K562 (cell line): ENCODE data around the gene RBP3. TPM values are rescaled to one million over a fixed set of nuclear protein-coding genes. Genes with fewer than 3 reads are reported as not detected.

ENCODE experiments used
- ATAC-seq: fragments of 200-7000 bp; cut with Tn5 transposase; 3 replicates; pipeline ENCODE4 v1.9.1; 2020; ENCODE audit warnings: moderate library complexity
- BruUV-seq: library from RNA; stranded (reverse); fragments of 400-500 nt; replicated peaks from 2 replicates; lab custom pipeline; 2021; lab: Mats Ljungman, UMichigan
- CTCF ChIA-PET: fragments of 300-600 bp; formaldehyde crosslinking; extraction: SDS; loops from one replicate; lab custom pipeline; 2021; ENCODE audit warnings: low intra/inter-chr PET ratio; lab: Yijun Ruan, JAX
- POLR2A ChIA-PET: fragments of 300-600, 350-650 bp; sonication (Branson Sonifier 250); formaldehyde crosslinking; extraction: SDS; loops from one replicate; lab custom pipeline; 2021; ENCODE audit warnings: antibody characterized with exemption, inconsistent platforms; lab: Yijun Ruan, JAX
- DNase-seq, 4 experiments: peaks; one replicate each; pipeline versions ENCODE4 v3.0.0 to v3.0.0-alpha.2; 2011 to 2018; ENCODE audit warnings: low spot score in 3 of 4, mixed read lengths in 3 of 4; ENCODE audit errors: extremely low read depth in 1 of 4
- FAIRE-seq: peaks from 2 replicates; lab custom pipeline; 2011; peaks lifted over from hg19 to GRCh38; lab: Jason Lieb, UNC
- H2AFZ ChIP-seq: 2 replicates; pipeline ENCODE4 v1.6.0; 2011; ENCODE audit warnings: low read depth, low read length, control low read depth, inconsistent platforms
- H3K27ac ChIP-seq: fragments of 200-600 bp; 3 replicates; pipeline ENCODE4 v1.8.0; 2011; ENCODE audit warnings: low read depth, mild to moderate bottlenecking, control low read depth, inconsistent platforms, low read length, moderate library complexity, mixed read lengths; ENCODE audit errors: extremely low read depth
- H3K27me3 ChIP-seq, 2 experiments: fragments of 300-600 bp in 1 of 2; 2 replicates in 1 of 2; 3 replicates in 1 of 2; pipeline versions ENCODE4 v1.6.0 to v1.8.0; 2011; ENCODE audit warnings: inconsistent platforms in 2 of 2, low read length in 2 of 2, mild to moderate bottlenecking in 1 of 2, mixed read lengths in 1 of 2, moderate library complexity in 1 of 2; ENCODE audit not compliant: control insufficient read depth in 2 of 2, insufficient read depth in 2 of 2
- H3K36me3 ChIP-seq: fragments of 300-600 bp; 3 replicates; pipeline ENCODE4 v1.8.0; 2011; ENCODE audit warnings: mild to moderate bottlenecking, low read length, inconsistent platforms; ENCODE audit not compliant: control insufficient read depth, insufficient read depth
- H3K4me1 ChIP-seq, 2 experiments: fragments of 200-600 bp in 1 of 2; replicated peaks in 1 of 2; 2 replicates in 1 of 2; 3 replicates in 1 of 2; pipeline versions ENCODE4 v1.5.1 to v1.8.0; 2011; ENCODE audit warnings: inconsistent platforms in 2 of 2, low read length in 2 of 2, mild to moderate bottlenecking in 1 of 2, mixed read lengths in 1 of 2, moderate library complexity in 1 of 2; ENCODE audit not compliant: control insufficient read depth in 2 of 2, insufficient read depth in 2 of 2
- H3K4me2 ChIP-seq: 2 replicates; pipeline ENCODE4 v1.6.1; 2011; ENCODE audit warnings: low read length, control low read depth, inconsistent platforms, mixed read lengths; ENCODE audit not compliant: insufficient read depth
- H3K4me3 ChIP-seq: fragments of 200-600 bp; sonication (generic), shearing (Covaris generic); 2 replicates; pipeline ENCODE4 v1.5.1; 2016; ENCODE audit warnings: control low read depth, inconsistent platforms
- H3K79me2 ChIP-seq: fragments of 200-600 bp; 3 replicates; pipeline ENCODE4 v1.8.0; 2011; ENCODE audit warnings: low read length, inconsistent platforms; ENCODE audit not compliant: control insufficient read depth, insufficient read depth
- H3K9ac ChIP-seq, 2 experiments: 2 replicates each; pipeline versions ENCODE4 v1.6.0 to v1.6.1; 2011; ENCODE audit warnings: low read depth in 2 of 2, low read length in 2 of 2, control low read depth in 1 of 2, inconsistent platforms in 1 of 2, mild to moderate bottlenecking in 1 of 2, mixed read lengths in 1 of 2; ENCODE audit not compliant: insufficient read depth in 1 of 2
- H3K9me1 ChIP-seq: one replicate; pipeline ENCODE4 v1.6.0; 2011; ENCODE audit warnings: inconsistent platforms, mild to moderate bottlenecking, low read length, moderate library complexity; ENCODE audit not compliant: control insufficient read depth, insufficient read depth
- H3K9me3 ChIP-seq: replicated peaks from 2 replicates; pipeline ENCODE4 v1.5.1; 2011; ENCODE audit warnings: low read depth, low read length, inconsistent platforms; ENCODE audit not compliant: control insufficient read depth, insufficient read depth
- H4K20me1 ChIP-seq: replicated peaks from 2 replicates; pipeline ENCODE4 v1.6.1; 2011; ENCODE audit warnings: low read length, inconsistent platforms, mixed read lengths; ENCODE audit not compliant: control insufficient read depth, insufficient read depth
- ETS2 ChIP-seq: IDR thresholded peaks from 2 replicates; pipeline ENCODE4 v1.6.1; 2016; ENCODE audit warnings: borderline replicate concordance, missing genetic modification characterization, mild to moderate bottlenecking, moderate library complexity, missing compliant biosample characterization; ENCODE audit not compliant: poor library complexity, severe bottlenecking
- HNRNPH1 ChIP-seq: fragments of 200-400 bp; formaldehyde crosslinking; optimal IDR thresholded peaks from 2 replicates; pipeline ENCODE3; 2017; ENCODE audit warnings: low read depth, mild to moderate bottlenecking, low read length, moderate library complexity
- MIER1 ChIP-seq: fragments of 450-650 bp; IDR thresholded peaks from 2 replicates; pipeline ENCODE4 v1.6.1; 2016; ENCODE audit warnings: antibody characterized with exemption, mild to moderate bottlenecking, low read depth
- NCOR1 ChIP-seq: fragments of 450-650 bp; IDR thresholded peaks from 2 replicates; pipeline ENCODE4 v1.6.1; 2016; ENCODE audit warnings: mild to moderate bottlenecking, moderate library complexity
- NONO ChIP-seq, 2 experiments: fragments of 200-400 bp in 1 of 2; fragments of 450-650 bp in 1 of 2; formaldehyde crosslinking in 1 of 2; IDR thresholded peaks; 2 replicates each; pipeline ENCODE4 v1.6.1; 2017; ENCODE audit warnings: low read depth in 2 of 2, mild to moderate bottlenecking in 2 of 2, moderate library complexity in 2 of 2, low read length in 1 of 2
- RBM17 ChIP-seq: fragments of 200-400 bp; formaldehyde crosslinking; IDR thresholded peaks from 2 replicates; pipeline ENCODE4 v1.6.1; 2017; ENCODE audit warnings: low read depth, mild to moderate bottlenecking, low read length, borderline replicate concordance
- ZKSCAN1 ChIP-seq: fragments of 150-350 bp; IDR thresholded peaks from 2 replicates; pipeline ENCODE4 v1.6.1; 2016; ENCODE audit warnings: low read depth, low read length
- ZNF124 ChIP-seq: sonication (generic); formaldehyde crosslinking; IDR thresholded peaks from 2 replicates; pipeline ENCODE4 v1.8.1; 2022; ENCODE audit warnings: missing genetic modification reagents
- ZNF583 ChIP-seq: fragments of 250-450 bp; sonication (Bioruptor Pico); IDR thresholded peaks from 2 replicates; pipeline ENCODE4 v1.4.0; 2020
- WGBS: fragments of 100-300 bp; shearing (Covaris generic); methylation state at CpG from one replicate; pipeline ENCODE4 v1.1.6; 2016; ENCODE audit warnings: low coverage, mixed read lengths; ENCODE audit not compliant: insufficient coverage; ENCODE audit errors: missing lambda C conversion rate; 5-methylcytosine and 5-hydroxymethylcytosine counted together
- in situ Hi-C: fragments of 300-500 bp; cut with MboI; formaldehyde crosslinking; loops from 4 replicates; pipeline ENCODE4 v1.15.0; 2018; ENCODE audit warnings: inconsistent platforms, mixed read lengths
- intact Hi-C: fragments of 100-400 bp; cut with micrococcal nuclease; formaldehyde crosslinking; loops from 2 replicates; pipeline ENCODE4 v1.14.2; 2022
- polyA plus RNA-seq, 8 experiments: library from polyadenylated mRNA; depleted of rRNA in 4 of 8; stranded (reverse) in 5 of 8; unstranded in 3 of 8; fragments of >200 nt; fragmentation: Nextera tagmentation in 2 of 8; fragmentation: Illumina TruSeq in 1 of 8; extraction: Ambion mirVana in 2 of 8; extraction: Trizol in 1 of 8; gene quantifications; 2 replicates each; pipeline versions ENCODE4 v1.2.1 to v1.2.3, GENCODE V29; 2011 to 2014; ENCODE audit warnings: inconsistent platforms in 1 of 8, missing spikeins in 1 of 8
- total RNA-seq, 7 experiments: library from RNA; depleted of rRNA in 6 of 7; stranded (reverse); fragments of >200 nt in 6 of 7; fragmentation: Illumina TruSeq in 2 of 7; extraction: Trizol in 2 of 7; gene quantifications; 2 replicates each; pipeline versions ENCODE4 v1.2.1 to v1.2.3, GENCODE V29; 2011 to 2021; ENCODE audit warnings: low replicate concordance in 1 of 7
- TF ChIP-seq, protein P1 (sequence below): fragments of 200-400 bp; formaldehyde crosslinking; IDR thresholded peaks from 2 replicates; pipeline ENCODE4 v1.6.1; 2017; ENCODE audit warnings: mild to moderate bottlenecking, low read depth, low read length, moderate library complexity
- TF ChIP-seq, protein P2 (sequence below): IDR thresholded peaks from 2 replicates; pipeline ENCODE4 v1.6.1; 2014; ENCODE audit warnings: antibody characterized with exemption

RBP3 gene
- total and polyA plus RNA-seq, 9 of the 15 experiments (the other 6 are each of a cell fraction or from before 2014, with no cell fraction given), result not detected

DNA sequence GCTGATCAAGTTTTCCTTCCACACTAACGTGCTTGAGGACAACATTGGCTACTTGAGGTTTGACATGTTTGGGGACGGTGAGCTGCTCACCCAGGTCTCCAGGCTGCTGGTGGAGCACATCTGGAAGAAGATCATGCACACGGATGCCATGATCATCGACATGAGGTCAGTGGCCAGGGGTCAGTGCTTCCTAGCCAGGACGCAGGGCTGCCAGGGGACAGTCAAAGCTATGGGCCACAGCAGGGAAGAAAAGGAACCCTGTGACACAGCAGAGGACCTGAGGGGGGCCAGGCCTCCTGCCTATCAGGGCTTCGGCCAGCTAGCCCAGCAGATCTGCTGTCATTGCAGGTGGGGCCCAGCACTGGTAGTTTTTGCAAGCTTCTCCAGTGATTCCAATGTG lies 5.2 kb downstream of the RBP3 start:
- BruUV-seq, result no TSS peak
- Histone ChIP-seq H3K36me3 (no peaks in the 10 kb centered on the region), H3K4me3 (no peak overlapping the region), H4K20me1 (peaks cover 25% of the 10 kb centered on the region), H3K9me1 (no peaks in the 10 kb centered on the region), H3K27ac (no peak overlapping the region), H3K9me3 (no peaks in the 10 kb centered on the region), H3K27me3 (peaks cover 36 to 76% of the 10 kb centered on the region in 2 experiments), H2AFZ (no peak overlapping the region), H3K79me2 (no peaks in the 10 kb centered on the region), H3K4me2 (no peak overlapping the region), H3K9ac (no peak overlapping the region), H3K4me1 (peaks cover 0 to 24% of the 10 kb centered on the region in 2 experiments; a peak in 1 of 5 replicates)
- CTCF ChIA-PET, result no interaction called here
- 3% methylated on average over 5 of the region's 6 CpGs for WGBS
- intact Hi-C loops, result no loop called here
- FAIRE-seq (no peak), DNase-seq (no peak), ATAC-seq (no peak)
- POLR2A ChIA-PET, result no interaction called here
- in situ Hi-C loops, result no loop called here
- no peak for TF ChIP-seq HNRNPH1
- TF ChIP-seq RBM17, result no peak
- no peak for TF ChIP-seq NCOR1
- TF ChIP-seq, protein P1, sequence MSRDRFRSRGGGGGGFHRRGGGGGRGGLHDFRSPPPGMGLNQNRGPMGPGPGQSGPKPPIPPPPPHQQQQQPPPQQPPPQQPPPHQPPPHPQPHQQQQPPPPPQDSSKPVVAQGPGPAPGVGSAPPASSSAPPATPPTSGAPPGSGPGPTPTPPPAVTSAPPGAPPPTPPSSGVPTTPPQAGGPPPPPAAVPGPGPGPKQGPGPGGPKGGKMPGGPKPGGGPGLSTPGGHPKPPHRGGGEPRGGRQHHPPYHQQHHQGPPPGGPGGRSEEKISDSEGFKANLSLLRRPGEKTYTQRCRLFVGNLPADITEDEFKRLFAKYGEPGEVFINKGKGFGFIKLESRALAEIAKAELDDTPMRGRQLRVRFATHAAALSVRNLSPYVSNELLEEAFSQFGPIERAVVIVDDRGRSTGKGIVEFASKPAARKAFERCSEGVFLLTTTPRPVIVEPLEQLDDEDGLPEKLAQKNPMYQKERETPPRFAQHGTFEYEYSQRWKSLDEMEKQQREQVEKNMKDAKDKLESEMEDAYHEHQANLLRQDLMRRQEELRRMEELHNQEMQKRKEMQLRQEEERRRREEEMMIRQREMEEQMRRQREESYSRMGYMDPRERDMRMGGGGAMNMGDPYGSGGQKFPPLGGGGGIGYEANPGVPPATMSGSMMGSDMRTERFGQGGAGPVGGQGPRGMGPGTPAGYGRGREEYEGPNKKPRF, result no peak
- TF ChIP-seq ZNF583 (CRISPR knock-in tag), result no peak
- no peak for TF ChIP-seq ZNF124 (CRISPR knock-in tag)
- TF ChIP-seq, protein P2, sequence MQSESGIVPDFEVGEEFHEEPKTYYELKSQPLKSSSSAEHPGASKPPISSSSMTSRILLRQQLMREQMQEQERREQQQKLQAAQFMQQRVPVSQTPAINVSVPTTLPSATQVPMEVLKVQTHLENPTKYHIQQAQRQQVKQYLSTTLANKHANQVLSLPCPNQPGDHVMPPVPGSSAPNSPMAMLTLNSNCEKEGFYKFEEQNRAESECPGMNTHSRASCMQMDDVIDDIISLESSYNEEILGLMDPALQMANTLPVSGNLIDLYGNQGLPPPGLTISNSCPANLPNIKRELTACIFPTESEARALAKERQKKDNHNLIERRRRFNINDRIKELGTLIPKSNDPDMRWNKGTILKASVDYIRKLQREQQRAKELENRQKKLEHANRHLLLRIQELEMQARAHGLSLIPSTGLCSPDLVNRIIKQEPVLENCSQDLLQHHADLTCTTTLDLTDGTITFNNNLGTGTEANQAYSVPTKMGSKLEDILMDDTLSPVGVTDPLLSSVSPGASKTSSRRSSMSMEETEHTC, result no peak
- no peak for TF ChIP-seq ZKSCAN1
- TF ChIP-seq MIER1, result no peak
- no peak for TF ChIP-seq ETS2
- no peak for TF ChIP-seq NONO (IDR thresholded peaks at IDR 0.05; ENCODE audit: low read depth in 2 of 2, low read length in 1 of 2)
